SK-N-SH treated with all-trans-retinoic acid at 6 μM for 48 hours (cell line): Measurements from ENCODE around the gene ISCA2.

Experiments used
- ATAC-seq: fragments of 200-7000 bp; cut with Tn5 transposase; 3 replicates; pipeline ENCODE4 v1.9.1; 2020; ENCODE audit warnings: mild to moderate bottlenecking, moderate library complexity
- ARNTL ChIP-seq: fragments of 450-650 bp; formaldehyde crosslinking; IDR thresholded peaks from 2 replicates; pipeline ENCODE4 v1.5.0; 2020; ENCODE audit warnings: low read depth, mild to moderate bottlenecking, moderate library complexity, borderline replicate concordance
- BACH2 ChIP-seq: fragments of 250-450 bp; sonication (Bioruptor Pico); IDR thresholded peaks from 2 replicates; pipeline ENCODE4 v1.9.0; 2021; ENCODE audit warnings: mild to moderate bottlenecking, borderline replicate concordance
- ESRRG ChIP-seq: fragments of 250-450 bp; sonication (Bioruptor Pico); IDR thresholded peaks from 2 replicates; pipeline ENCODE4 v1.6.1; 2021; ENCODE audit warnings: mild to moderate bottlenecking
- GLIS3 ChIP-seq: fragments of 250-450 bp; sonication (Bioruptor Pico); IDR thresholded peaks from 2 replicates; pipeline ENCODE4 v1.5.0; 2020; ENCODE audit warnings: mild to moderate bottlenecking, moderate library complexity
- ISL1 ChIP-seq: fragments of 250-450 bp; sonication (Bioruptor Pico); IDR thresholded peaks from 2 replicates; pipeline ENCODE4 v2.1.2; 2022; ENCODE audit warnings: mild to moderate bottlenecking, moderate library complexity
- OSR1 ChIP-seq: fragments of 250-450 bp; sonication (Bioruptor Pico); IDR thresholded peaks from 2 replicates; pipeline ENCODE4 v1.8.0; 2022; ENCODE audit warnings: moderate library complexity, mild to moderate bottlenecking, inconsistent platforms
- RARB ChIP-seq: fragments of 250-450 bp; sonication (Bioruptor Pico); IDR thresholded peaks from 2 replicates; pipeline ENCODE4 v1.8.0; 2021; ENCODE audit warnings: mild to moderate bottlenecking, moderate library complexity
- SNAI2 ChIP-seq: fragments of 250-450 bp; sonication (Bioruptor Pico); IDR thresholded peaks from 2 replicates; pipeline ENCODE4 v1.5.0; 2020; ENCODE audit warnings: mild to moderate bottlenecking, moderate library complexity
- TCF4 ChIP-seq: fragments of 250-450 bp; sonication (Bioruptor Pico); IDR thresholded peaks from 2 replicates; pipeline ENCODE4 v1.8.0; 2021; ENCODE audit warnings: mild to moderate bottlenecking, moderate library complexity, borderline replicate concordance
- TOX ChIP-seq: fragments of 250-450 bp; sonication (Bioruptor Pico); IDR thresholded peaks from 2 replicates; pipeline ENCODE4 v1.8.0; 2021; ENCODE audit warnings: mild to moderate bottlenecking, moderate library complexity, borderline replicate concordance
- ZC3H10 ChIP-seq: fragments of 250-450 bp; sonication (Bioruptor Pico); IDR thresholded peaks from 2 replicates; pipeline ENCODE4 v1.5.1; 2021; ENCODE audit warnings: mild to moderate bottlenecking, moderate library complexity
- ZFP3 ChIP-seq: fragments of 250-450 bp; sonication (Bioruptor Pico); IDR thresholded peaks from 2 replicates; pipeline ENCODE4 v1.5.0; 2020; ENCODE audit warnings: mild to moderate bottlenecking, moderate library complexity
- ZFP30 ChIP-seq: fragments of 450-650 bp; formaldehyde crosslinking; IDR thresholded peaks from 2 replicates; pipeline ENCODE4 v1.5.0; 2022; ENCODE audit warnings: mild to moderate bottlenecking, moderate library complexity
- ZNF8 ChIP-seq: fragments of 450-650 bp; formaldehyde crosslinking; IDR thresholded peaks from 2 replicates; pipeline ENCODE4 v1.5.0; 2020; ENCODE audit warnings: mild to moderate bottlenecking, moderate library complexity
- TF ChIP-seq, protein P1 (sequence below): fragments of 250-450 bp; sonication (Bioruptor Pico); IDR thresholded peaks from 2 replicates; pipeline ENCODE4 v1.5.1; 2020; ENCODE audit warnings: low read depth, mild to moderate bottlenecking, moderate library complexity
- TF ChIP-seq, protein P2 (sequence below): fragments of 250-450 bp; sonication (Bioruptor Pico); IDR thresholded peaks from 2 replicates; pipeline ENCODE4 v1.8.0; 2020; ENCODE audit warnings: mild to moderate bottlenecking, moderate library complexity, borderline replicate concordance
- TF ChIP-seq, protein P3 (sequence below): fragments of 250-450 bp; sonication (Bioruptor Pico); IDR thresholded peaks from 2 replicates; pipeline ENCODE4 v1.8.0; 2021; ENCODE audit warnings: low read depth, mild to moderate bottlenecking, moderate library complexity, borderline replicate concordance
- TF ChIP-seq, protein P4 (sequence below): fragments of 250-450 bp; sonication (Bioruptor Pico); IDR thresholded peaks from 2 replicates; pipeline ENCODE4 v1.5.0; 2020; ENCODE audit warnings: mild to moderate bottlenecking, moderate library complexity

Gene ISCA2

DNA sequence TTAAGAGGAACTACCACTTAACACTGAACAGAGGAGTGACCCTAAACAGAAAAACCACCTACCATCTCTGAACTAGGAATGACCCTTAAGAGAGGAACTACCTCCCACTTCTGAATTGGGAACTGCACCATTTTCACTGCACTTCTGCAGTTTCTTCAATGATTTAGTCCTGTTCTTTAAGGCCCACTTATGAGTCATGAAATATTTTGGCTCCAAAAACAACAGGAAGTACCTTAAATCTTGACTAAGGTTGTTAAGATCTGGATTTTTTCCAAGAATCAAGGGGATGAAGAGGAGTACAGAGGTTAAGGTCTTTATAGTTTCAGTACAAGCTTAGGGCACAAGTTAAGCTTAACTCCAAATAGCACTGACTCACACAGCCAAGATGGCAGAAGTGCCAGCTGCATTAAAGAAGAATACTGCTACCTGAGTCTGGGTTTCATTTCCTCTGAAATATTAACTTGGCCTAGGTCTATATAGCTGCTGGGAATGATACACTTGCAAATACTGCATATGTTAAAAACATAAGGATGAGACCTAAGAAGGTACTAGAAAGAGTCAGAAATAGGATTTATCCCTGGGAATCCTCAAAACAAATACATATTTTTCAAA, 4.7 kb upstream of the ISCA2 start:
- no peak; the same call in 2 of the 3 replicates for ATAC-seq
- TF ChIP-seq, protein P1, sequence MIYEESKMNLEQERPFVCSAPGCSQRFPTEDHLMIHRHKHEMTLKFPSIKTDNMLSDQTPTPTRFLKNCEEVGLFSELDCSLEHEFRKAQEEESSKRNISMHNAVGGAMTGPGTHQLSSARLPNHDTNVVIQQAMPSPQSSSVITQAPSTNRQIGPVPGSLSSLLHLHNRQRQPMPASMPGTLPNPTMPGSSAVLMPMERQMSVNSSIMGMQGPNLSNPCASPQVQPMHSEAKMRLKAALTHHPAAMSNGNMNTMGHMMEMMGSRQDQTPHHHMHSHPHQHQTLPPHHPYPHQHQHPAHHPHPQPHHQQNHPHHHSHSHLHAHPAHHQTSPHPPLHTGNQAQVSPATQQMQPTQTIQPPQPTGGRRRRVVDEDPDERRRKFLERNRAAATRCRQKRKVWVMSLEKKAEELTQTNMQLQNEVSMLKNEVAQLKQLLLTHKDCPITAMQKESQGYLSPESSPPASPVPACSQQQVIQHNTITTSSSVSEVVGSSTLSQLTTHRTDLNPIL (CRISPR knock-in tag), result no peak
- TF ChIP-seq ISL1, result peak; percentile 54

DNA sequence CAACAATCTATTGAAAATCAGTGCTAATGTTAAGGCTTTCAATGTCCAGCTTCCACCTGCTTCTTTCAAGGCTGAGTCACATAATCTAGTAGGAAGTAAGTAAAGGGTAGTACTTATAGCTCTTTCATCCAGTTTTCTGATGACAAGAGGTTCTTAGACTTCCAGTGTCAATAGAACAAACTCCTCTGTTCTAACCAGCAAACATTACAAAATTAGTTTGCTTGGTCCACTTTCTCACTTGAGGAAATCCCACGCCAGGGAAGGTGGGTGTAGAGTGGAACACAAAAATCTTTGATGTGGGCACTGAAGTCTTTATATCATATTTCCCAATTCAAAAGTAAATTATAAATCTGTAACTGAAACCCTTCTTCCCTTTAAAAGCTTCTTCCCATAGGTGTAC, 3.1 kb upstream of the ISCA2 start:
- TF ChIP-seq ESRRG (CRISPR knock-in tag) (no peak), ARNTL (CRISPR knock-in tag) (no peak), GLIS3 (CRISPR knock-in tag) (no peak), BACH2 (CRISPR knock-in tag) (no peak), OSR1 (CRISPR knock-in tag) (no peak), RARB (CRISPR knock-in tag) (no peak), ZFP3 (no peak), ZC3H10 (CRISPR knock-in tag) (no peak), ZFP30 (CRISPR knock-in tag) (no peak), TOX (CRISPR knock-in tag) (no peak), TCF4 (CRISPR knock-in tag) (no peak)
- TF ChIP-seq, protein P2, sequence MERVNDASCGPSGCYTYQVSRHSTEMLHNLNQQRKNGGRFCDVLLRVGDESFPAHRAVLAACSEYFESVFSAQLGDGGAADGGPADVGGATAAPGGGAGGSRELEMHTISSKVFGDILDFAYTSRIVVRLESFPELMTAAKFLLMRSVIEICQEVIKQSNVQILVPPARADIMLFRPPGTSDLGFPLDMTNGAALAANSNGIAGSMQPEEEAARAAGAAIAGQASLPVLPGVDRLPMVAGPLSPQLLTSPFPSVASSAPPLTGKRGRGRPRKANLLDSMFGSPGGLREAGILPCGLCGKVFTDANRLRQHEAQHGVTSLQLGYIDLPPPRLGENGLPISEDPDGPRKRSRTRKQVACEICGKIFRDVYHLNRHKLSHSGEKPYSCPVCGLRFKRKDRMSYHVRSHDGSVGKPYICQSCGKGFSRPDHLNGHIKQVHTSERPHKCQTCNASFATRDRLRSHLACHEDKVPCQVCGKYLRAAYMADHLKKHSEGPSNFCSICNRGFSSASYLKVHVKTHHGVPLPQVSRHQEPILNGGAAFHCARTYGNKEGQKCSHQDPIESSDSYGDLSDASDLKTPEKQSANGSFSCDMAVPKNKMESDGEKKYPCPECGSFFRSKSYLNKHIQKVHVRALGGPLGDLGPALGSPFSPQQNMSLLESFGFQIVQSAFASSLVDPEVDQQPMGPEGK (CRISPR knock-in tag), result no peak
- TF ChIP-seq, all 23 proteins: peak for 0
- no peak for ATAC-seq

DNA sequence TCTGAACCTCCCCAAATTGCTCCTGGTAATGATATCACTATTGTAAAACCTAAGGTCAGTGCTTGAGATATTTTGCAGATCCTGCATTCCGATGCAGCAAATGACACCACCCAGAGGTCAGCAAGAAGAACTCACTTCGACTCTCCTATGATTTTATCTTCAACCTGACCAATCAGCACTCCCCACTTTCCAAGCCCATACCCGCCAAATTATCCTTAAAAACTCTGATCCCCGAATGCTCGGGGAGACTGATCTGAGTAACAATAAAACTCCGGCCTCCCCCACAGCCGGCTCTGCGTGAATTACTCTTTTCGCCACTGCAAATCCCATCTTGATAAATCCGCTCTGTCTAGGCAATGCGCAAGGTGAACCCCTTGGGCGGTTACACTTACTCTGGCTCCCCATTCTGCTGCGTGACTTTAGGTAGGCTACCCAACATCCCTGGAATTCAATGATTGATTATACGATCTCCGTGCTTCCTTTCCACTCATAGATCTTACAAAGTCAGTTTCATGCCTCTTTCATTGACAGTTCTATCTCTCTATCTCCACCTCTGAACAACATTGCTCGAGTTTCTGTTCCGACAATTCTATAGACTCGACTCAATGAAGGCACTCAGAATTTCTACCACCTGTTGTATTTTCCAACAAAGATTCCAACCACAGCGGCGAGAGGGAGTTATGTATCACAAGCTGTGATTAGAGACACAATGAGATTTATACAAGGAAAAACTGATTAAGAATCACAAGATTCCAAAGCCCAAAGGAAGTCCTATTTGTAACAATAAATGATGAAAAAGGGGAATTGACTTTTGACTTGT, 1.4 kb upstream of the ISCA2 start:
- TF ChIP-seq TCF4 (CRISPR knock-in tag), result no peak
- no peak for TF ChIP-seq RARB (CRISPR knock-in tag)
- TF ChIP-seq ZFP3, result no peak
- TF ChIP-seq ZFP30 (CRISPR knock-in tag), result no peak
- no peak for TF ChIP-seq BACH2 (CRISPR knock-in tag)
- no peak for TF ChIP-seq ARNTL (CRISPR knock-in tag)
- no peak for TF ChIP-seq TOX (CRISPR knock-in tag)
- TF ChIP-seq ZNF8 (CRISPR knock-in tag), result no peak
- TF ChIP-seq, protein P3, sequence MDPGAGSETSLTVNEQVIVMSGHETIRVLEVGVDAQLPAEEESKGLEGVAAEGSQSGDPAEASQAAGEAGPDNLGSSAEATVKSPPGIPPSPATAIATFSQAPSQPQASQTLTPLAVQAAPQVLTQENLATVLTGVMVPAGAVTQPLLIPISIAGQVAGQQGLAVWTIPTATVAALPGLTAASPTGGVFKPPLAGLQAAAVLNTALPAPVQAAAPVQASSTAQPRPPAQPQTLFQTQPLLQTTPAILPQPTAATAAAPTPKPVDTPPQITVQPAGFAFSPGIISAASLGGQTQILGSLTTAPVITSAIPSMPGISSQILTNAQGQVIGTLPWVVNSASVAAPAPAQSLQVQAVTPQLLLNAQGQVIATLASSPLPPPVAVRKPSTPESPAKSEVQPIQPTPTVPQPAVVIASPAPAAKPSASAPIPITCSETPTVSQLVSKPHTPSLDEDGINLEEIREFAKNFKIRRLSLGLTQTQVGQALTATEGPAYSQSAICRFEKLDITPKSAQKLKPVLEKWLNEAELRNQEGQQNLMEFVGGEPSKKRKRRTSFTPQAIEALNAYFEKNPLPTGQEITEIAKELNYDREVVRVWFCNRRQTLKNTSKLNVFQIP, result no peak
- TF ChIP-seq SNAI2 (CRISPR knock-in tag), result no peak
- TF ChIP-seq, protein P1 (CRISPR knock-in tag), result no peak
- ATAC-seq, result peak; percentile 12; the same call in 2 of the 3 replicates

DNA sequence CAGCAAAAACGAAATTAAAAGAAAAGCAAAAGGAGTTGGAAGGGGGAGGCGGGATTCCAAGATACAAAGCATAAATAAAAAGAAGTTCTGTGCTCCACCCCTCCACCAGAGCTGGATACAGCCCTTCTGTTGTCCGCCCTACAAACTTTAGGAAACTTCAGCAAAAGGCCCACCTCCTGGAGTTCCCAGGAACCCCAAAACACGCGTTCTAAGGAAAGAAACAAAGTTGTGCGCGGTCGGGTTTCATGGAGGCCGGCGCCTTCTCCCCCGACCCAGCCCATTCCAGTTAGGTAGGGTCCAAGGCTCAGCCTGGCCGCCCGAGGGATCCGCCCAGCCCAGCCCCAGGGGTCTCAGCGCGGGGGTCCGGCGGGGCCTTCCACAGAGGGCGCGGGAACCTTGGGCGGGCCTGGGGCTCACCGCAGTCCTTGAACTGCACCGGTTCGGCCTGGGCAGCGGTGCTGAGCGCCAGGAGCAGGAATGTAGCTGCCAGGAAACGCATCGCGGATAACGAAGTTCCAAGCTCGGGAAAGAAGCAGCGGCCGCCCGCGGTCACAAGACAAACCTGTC, 706 bp upstream of the ISCA2 start, which contains the start of gene NPC2:
NPC2 (minus strand) TSS at position 530 of the 567 bp plus-strand sequence; CDS start at position 499, 31 bp downstream.
- ATAC-seq, result peak; percentile 7
- TF ChIP-seq, protein P1 (CRISPR knock-in tag), result no peak
- TF ChIP-seq ZFP30 (CRISPR knock-in tag) (no peak), ISL1 (no peak), SNAI2 (CRISPR knock-in tag) (no peak)
- TF ChIP-seq, protein P4, sequence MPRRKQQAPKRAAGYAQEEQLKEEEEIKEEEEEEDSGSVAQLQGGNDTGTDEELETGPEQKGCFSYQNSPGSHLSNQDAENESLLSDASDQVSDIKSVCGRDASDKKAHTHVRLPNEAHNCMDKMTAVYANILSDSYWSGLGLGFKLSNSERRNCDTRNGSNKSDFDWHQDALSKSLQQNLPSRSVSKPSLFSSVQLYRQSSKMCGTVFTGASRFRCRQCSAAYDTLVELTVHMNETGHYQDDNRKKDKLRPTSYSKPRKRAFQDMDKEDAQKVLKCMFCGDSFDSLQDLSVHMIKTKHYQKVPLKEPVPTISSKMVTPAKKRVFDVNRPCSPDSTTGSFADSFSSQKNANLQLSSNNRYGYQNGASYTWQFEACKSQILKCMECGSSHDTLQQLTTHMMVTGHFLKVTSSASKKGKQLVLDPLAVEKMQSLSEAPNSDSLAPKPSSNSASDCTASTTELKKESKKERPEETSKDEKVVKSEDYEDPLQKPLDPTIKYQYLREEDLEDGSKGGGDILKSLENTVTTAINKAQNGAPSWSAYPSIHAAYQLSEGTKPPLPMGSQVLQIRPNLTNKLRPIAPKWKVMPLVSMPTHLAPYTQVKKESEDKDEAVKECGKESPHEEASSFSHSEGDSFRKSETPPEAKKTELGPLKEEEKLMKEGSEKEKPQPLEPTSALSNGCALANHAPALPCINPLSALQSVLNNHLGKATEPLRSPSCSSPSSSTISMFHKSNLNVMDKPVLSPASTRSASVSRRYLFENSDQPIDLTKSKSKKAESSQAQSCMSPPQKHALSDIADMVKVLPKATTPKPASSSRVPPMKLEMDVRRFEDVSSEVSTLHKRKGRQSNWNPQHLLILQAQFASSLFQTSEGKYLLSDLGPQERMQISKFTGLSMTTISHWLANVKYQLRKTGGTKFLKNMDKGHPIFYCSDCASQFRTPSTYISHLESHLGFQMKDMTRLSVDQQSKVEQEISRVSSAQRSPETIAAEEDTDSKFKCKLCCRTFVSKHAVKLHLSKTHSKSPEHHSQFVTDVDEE (CRISPR knock-in tag), result no peak
